ENCODE results near the gene SEMA4B.

Gene SEMA4B

DNA sequence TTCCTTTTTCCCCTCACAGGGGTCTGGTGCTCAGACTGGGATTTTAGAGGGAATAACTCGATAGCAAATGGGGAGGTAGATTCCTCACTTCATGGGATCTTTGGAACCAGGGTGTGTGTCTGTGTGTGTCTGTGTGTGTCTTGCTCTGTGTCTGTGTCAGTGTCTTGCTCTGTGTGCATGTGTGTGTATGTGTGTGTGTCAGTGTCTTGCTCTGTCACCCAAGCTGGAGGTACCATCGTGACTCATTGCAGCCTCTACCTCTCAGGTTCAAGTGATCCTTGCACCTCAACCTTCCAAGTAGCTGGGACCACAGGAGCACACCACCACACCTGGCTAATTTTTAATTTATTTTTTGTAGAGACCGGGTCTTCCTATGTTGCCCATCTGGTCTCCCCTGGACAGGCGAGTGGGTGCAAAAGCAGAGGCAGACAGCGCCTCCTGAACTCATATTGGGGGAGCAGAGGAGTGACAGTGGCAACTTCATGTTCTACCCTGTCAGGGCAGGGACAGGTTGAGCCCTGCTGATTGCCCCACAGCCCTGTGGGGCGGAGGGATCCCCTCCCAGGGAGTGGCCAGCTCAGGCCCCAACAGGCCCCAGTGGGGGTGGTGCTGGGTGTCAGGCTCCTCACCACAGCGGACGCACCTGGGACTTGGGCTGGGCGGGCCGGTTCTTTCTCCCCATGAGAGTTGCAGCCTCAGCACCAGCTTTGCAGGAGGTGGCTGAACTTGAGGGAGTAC is 10.4 kb upstream of the SEMA4B start:
- Mint-ChIP-seq H3K4me3 (peak overlapping the region; percentile 4), H3K4me1 (peaks cover 58% of the 10 kb centered on the region), H3K36me3 (ENCODE audit: low read depth) (peaks cover 16% of the 10 kb centered on the region), H3K27me3 (ENCODE audit: low read depth, poor library complexity) (peaks cover 3% of the 10 kb centered on the region), H3K27ac (peak overlapping the region; percentile 27), H3K9me3 (no peaks in the 10 kb centered on the region)
- TF ChIP-seq, protein P1, sequence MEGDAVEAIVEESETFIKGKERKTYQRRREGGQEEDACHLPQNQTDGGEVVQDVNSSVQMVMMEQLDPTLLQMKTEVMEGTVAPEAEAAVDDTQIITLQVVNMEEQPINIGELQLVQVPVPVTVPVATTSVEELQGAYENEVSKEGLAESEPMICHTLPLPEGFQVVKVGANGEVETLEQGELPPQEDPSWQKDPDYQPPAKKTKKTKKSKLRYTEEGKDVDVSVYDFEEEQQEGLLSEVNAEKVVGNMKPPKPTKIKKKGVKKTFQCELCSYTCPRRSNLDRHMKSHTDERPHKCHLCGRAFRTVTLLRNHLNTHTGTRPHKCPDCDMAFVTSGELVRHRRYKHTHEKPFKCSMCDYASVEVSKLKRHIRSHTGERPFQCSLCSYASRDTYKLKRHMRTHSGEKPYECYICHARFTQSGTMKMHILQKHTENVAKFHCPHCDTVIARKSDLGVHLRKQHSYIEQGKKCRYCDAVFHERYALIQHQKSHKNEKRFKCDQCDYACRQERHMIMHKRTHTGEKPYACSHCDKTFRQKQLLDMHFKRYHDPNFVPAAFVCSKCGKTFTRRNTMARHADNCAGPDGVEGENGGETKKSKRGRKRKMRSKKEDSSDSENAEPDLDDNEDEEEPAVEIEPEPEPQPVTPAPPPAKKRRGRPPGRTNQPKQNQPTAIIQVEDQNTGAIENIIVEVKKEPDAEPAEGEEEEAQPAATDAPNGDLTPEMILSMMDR (IDR thresholded peaks at IDR 0.05): no peak
- DNase-seq: no peak

DNA sequence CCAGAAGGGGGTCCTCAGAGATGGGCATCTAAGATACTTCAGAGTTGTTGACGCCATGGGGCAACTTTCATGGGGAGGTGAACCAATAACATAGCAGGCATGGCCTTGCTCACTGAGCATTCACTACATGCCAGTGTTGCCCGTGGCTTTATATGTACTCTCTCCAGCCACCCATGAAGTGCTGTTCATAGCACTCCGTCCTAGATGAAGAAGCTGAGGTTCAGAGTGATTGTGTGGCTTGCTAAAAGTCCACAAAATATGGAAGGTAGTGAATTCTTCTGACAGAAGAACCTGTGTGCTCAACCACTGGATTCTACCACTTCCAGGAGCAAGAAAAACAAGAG is 9.8 kb upstream of the SEMA4B start:
- TF ChIP-seq, protein P1 (IDR thresholded peaks at IDR 0.05): no peak
- no peak overlapping the region for H3K27ac Mint-ChIP-seq
- no peak overlapping the region for H3K4me3 Mint-ChIP-seq
- peaks cover 2% of the 10 kb centered on the region for H3K9me3 Mint-ChIP-seq
- H3K36me3 Mint-ChIP-seq (ENCODE audit: low read depth): peaks cover 20% of the 10 kb centered on the region
- H3K4me1 Mint-ChIP-seq: peaks cover 58% of the 10 kb centered on the region
- H3K27me3 Mint-ChIP-seq (ENCODE audit: low read depth, poor library complexity): peaks cover 3% of the 10 kb centered on the region
- no peak for DNase-seq

DNA sequence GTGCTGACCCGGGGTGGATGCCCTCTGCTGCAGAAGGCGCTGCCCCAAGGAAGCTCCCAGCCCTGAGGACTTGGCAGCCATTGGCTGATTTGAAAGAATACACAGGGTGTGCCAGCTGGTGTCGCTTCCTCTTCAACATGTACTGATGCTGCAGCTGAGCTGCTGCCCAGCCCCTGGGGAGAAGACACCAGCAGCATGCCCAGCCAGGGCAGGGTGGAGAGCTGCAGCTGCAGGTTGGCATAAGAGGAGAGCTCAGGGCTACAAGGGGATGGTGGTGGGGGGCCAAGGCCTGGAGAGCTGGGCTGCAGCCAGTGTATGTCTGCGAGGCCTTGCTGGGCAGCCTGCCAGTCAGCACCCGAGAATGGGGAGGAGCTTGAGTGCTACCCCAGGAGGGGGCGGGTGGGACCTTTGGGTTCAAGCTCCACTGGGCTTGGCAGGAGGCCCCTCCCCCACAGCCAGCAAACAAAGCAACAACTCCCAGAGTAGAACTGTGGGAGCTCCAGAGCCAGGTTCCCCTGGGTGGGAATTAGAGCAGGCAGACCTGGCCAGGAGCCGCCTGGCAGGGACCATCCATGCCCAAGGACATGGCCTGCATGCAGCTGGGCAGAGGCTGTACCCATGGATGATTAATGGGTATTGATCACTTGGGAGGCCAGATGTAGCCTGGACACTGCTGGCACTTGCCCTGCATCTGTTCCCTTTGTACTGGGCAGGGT is 9.2 kb upstream of the SEMA4B start:
- Mint-ChIP-seq H3K9me3 (peaks cover 3% of the 10 kb centered on the region), H3K27me3 (ENCODE audit: low read depth, poor library complexity) (peaks cover 3% of the 10 kb centered on the region), H3K4me3 (no peak overlapping the region), H3K36me3 (ENCODE audit: low read depth) (peaks cover 26% of the 10 kb centered on the region), H3K27ac (no peak overlapping the region), H3K4me1 (peaks cover 57% of the 10 kb centered on the region)
- DNase-seq: peak; percentile 72
- TF ChIP-seq, protein P1 (IDR thresholded peaks at IDR 0.05): no peak

DNA sequence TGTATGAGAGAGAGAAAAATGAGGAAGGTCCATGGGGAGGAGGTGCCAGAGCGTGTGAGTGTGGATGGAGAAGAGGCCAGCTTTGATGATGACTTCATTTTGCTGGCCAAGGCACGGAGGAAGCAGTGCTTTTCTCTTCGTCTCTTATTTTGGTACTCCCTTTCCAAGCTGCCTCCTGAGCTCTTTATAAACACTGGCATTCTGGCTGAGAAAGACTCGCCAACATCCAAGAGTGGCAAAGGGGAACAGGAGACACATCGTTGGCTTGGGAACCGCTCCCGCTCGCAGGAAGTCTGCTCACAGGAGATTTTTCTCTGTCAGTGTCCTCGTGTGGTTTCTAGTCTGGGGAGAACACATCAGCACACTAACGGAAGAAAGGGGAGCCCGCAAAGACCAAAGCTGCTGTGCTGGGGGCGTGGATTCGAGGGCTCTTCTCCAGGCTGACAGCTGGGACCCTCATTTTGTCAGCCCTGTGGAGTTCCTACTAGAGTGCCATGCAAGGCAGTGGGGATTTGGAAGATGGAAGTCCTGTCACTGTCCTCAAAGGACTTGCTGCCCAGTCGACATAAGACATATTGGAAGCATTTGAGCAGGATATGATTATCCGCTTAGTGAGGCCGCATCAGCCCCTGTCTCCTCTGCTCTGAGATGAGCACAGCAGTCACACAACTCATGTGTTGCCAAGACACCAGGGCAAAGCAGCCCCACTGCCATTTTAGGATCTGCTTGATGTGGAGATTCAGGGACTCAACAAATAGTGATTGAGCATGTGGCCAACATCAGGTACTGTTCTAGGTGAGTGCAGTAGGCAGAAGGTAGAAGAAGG is 8.0 kb upstream of the SEMA4B start:
- Mint-ChIP-seq H3K4me3 (no peak overlapping the region), H3K27ac (no peak overlapping the region), H3K9me3 (peaks cover 3% of the 10 kb centered on the region), H3K4me1 (peaks cover 50% of the 10 kb centered on the region), H3K36me3 (ENCODE audit: low read depth) (peaks cover 26% of the 10 kb centered on the region), H3K27me3 (ENCODE audit: low read depth, poor library complexity) (peaks cover 3% of the 10 kb centered on the region)
- TF ChIP-seq, protein P1 (IDR thresholded peaks at IDR 0.05): no peak
- DNase-seq: no peak

DNA sequence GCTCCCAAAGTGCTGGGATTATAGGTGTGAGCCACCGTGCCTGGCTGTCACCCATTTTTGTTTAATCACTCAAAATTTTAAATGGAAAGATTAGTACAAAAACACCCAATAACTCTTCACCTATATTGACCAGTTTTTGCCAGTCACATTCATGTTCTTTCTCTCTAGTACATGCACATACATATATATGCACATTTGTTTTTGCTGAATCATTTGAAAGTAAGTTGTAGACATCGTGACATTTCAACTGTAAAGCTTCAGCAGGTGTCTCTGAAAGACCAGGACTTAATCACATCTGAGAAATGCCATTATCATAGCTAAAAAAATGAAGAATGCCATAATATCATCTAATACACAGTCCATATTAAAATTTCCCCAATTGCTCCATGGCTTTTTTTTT is 6.5 kb upstream of the SEMA4B start:
- H3K4me1 Mint-ChIP-seq: peaks cover 57% of the 10 kb centered on the region
- H3K27ac Mint-ChIP-seq: no peak overlapping the region
- peaks cover 3% of the 10 kb centered on the region for H3K27me3 Mint-ChIP-seq (ENCODE audit: low read depth, poor library complexity)
- H3K9me3 Mint-ChIP-seq: peaks cover 3% of the 10 kb centered on the region
- DNase-seq: no peak
- peaks cover 26% of the 10 kb centered on the region for H3K36me3 Mint-ChIP-seq (ENCODE audit: low read depth)
- H3K4me3 Mint-ChIP-seq: no peak overlapping the region
- TF ChIP-seq, protein P1 (IDR thresholded peaks at IDR 0.05): no peak
